Ascending aorta (tissue), 2 donors: Measurements from ENCODE around the gene SYPL2. TPM values are rescaled to one million over a fixed set of nuclear protein-coding genes. Genes with fewer than 3 reads are reported as not detected.

Experiments
- DNase-seq, 2 donors: peaks; one replicate each; pipeline ENCODE4 v3.0.0-alpha.2; 2019; ENCODE audit warnings: low spot score in 2 of 2
- H3K27ac ChIP-seq, 2 donors: fragments of 200-600 bp; sonication (generic); one replicate each; pipeline ENCODE4 v1.5.1; 2016 to 2017; ENCODE audit warnings: mild to moderate bottlenecking in 1 of 2
- H3K27me3 ChIP-seq: fragments of 200-600 bp; sonication (generic); one replicate; pipeline ENCODE4 v1.5.1; 2017
- H3K36me3 ChIP-seq, 2 donors: fragments of 200-600 bp; sonication (generic); one replicate each; pipeline ENCODE4 v1.5.1; 2016
- H3K4me1 ChIP-seq, 2 donors: fragments of 200-600 bp; sonication (generic); one replicate each; pipeline ENCODE4 v1.5.1; 2016 to 2017; ENCODE audit warnings: mild to moderate bottlenecking in 1 of 2
- H3K4me3 ChIP-seq, 2 donors: fragments of 200-600 bp; sonication (generic); one replicate each; pipeline ENCODE4 v1.5.1; 2016 to 2017; ENCODE audit warnings: mild to moderate bottlenecking in 1 of 2
- H3K9me3 ChIP-seq, 2 donors: fragments of 200-600 bp; sonication (generic); one replicate each; pipeline ENCODE4 v1.5.1; 2016
- CTCF ChIP-seq, 3 experiments: fragments of 200-600 bp in 2 of 3; fragments of 450-650 bp in 1 of 3; sonication (generic) in 2 of 3; IDR thresholded peaks; one replicate each; pipeline ENCODE4 v1.5.1; 2016 to 2019; ENCODE audit warnings: antibody characterized with exemption in 3 of 3, mild to moderate bottlenecking in 1 of 3, moderate library complexity in 1 of 3
- intact Hi-C: fragments of 100-400 bp; cut with DNase I; formaldehyde crosslinking; loops from one replicate; pipeline ENCODE4 v1.15.1; 2023
- total RNA-seq: library from RNA; depleted of rRNA; stranded (reverse); fragments of >200 nt; gene quantifications from one replicate; pipeline ENCODE4 v1.1.0, GENCODE V29; 2016

Gene SYPL2
- total RNA-seq, 1 donor from 2014 or later: 8.1 TPM

GRCh38 chr1:109530457-109531087, 64.2 kb downstream of the SYPL2 start:
- intact Hi-C loops: loop anchor here (5.0 kb wide), 1 partner anchor 253 kb away; no protein-coding TSS in a partner anchor
- Histone ChIP-seq H3K27ac (no peak overlapping the region), H3K36me3 (no peaks in the 10 kb centered on the region), H3K9me3 (no peaks in the 10 kb centered on the region), H3K27me3 (no peaks in the 10 kb centered on the region), H3K4me3 (no peak overlapping the region), H3K4me1 (peaks cover 0 to 4% of the 10 kb centered on the region in 2 donors)
- DNase-seq: peak in 1 of 2 donors; percentile 53
- no peak for TF ChIP-seq CTCF (IDR thresholded peaks at IDR 0.05)

- Histone ChIP-seq H3K36me3 (no peaks in the 10 kb centered on the region), H3K9me3 (no peaks in the 10 kb centered on the region), H3K27me3 (no peaks in the 10 kb centered on the region), H3K4me3 (no peak overlapping the region), H3K27ac (no peak overlapping the region), H3K4me1 (peaks cover 0 to 4% of the 10 kb centered on the region in 2 donors)
- no peak for TF ChIP-seq CTCF (IDR thresholded peaks at IDR 0.05)
- intact Hi-C loops: loop anchor here (5.0 kb wide), 1 partner anchor 254 kb away; no protein-coding TSS in a partner anchor
- no peak for DNase-seq
Measured at GRCh38 chr1:109531380-109531779, 65.0 kb downstream of the SYPL2 start.

Other genes with a start within 250 kb of the SYPL2 start
- 3.6 TPM for gene CELSR2, start 217.0 kb upstream of the SYPL2 start, total RNA-seq
- 1.3 TPM for gene PSRC1, start 183.4 kb upstream of the SYPL2 start, total RNA-seq
- gene MYBPHL, start 159.5 kb upstream of the SYPL2 start, total RNA-seq: not detected
- 111 TPM for gene SORT1, start 68.6 kb upstream of the SYPL2 start, total RNA-seq
- 2.6 TPM for gene PSMA5, start 40.1 kb upstream of the SYPL2 start, total RNA-seq
- gene ATXN7L2, start 17.4 kb downstream of the SYPL2 start, total RNA-seq: 5.9 TPM
- 26.8 TPM for gene CYB561D1, start 27.5 kb downstream of the SYPL2 start, total RNA-seq
- 4.7 TPM for gene AMIGO1, start 43.2 kb downstream of the SYPL2 start, total RNA-seq
- not detected for gene GPR61, start 73.3 kb downstream of the SYPL2 start, total RNA-seq
- gene GNAI3, start 82.1 kb downstream of the SYPL2 start, total RNA-seq: 2.8 TPM
- not detected for gene GNAT2, start 153.1 kb downstream of the SYPL2 start, total RNA-seq
- 74.2 TPM for gene AMPD2, start 153.3 kb downstream of the SYPL2 start, total RNA-seq
- 27.8 TPM for gene GSTM4, start 189.6 kb downstream of the SYPL2 start, total RNA-seq
- gene GSTM2, start 201.5 kb downstream of the SYPL2 start, total RNA-seq: 20.3 TPM
- 89.4 TPM for gene GSTM1, start 221.3 kb downstream of the SYPL2 start, total RNA-seq
- gene GSTM5, start 245.7 kb downstream of the SYPL2 start, total RNA-seq: 23.3 TPM